Suprapubic skin (tissue), 4 donors: ENCODE measurements around the gene PDE3A. TPM values are rescaled to one million over a fixed set of nuclear protein-coding genes. Genes with fewer than 3 reads are reported as not detected.

Experiments used
- DNase-seq, 2 donors: peaks; one replicate each; pipeline ENCODE4 v3.0.0-alpha.2; 2019; ENCODE audit warnings: low spot score in 2 of 2
- H3K27ac ChIP-seq: fragments of 200-600 bp; sonication (generic); one replicate; pipeline ENCODE4 v1.5.1; 2019
- H3K27me3 ChIP-seq: fragments of 200-600 bp; sonication (generic); one replicate; pipeline ENCODE4 v1.5.1; 2019
- H3K36me3 ChIP-seq: fragments of 200-600 bp; sonication (generic); one replicate; pipeline ENCODE4 v1.5.1; 2019
- H3K4me1 ChIP-seq: fragments of 200-600 bp; sonication (generic); one replicate; pipeline ENCODE4 v1.5.1; 2019
- H3K4me3 ChIP-seq: fragments of 200-600 bp; sonication (generic); one replicate; pipeline ENCODE4 v1.5.1; 2019; ENCODE audit warnings: mild to moderate bottlenecking
- H3K9me3 ChIP-seq: fragments of 200-600 bp; sonication (generic); one replicate; pipeline ENCODE4 v1.5.1; 2019
- EP300 ChIP-seq: sonication (generic); formaldehyde crosslinking; IDR thresholded peaks from one replicate; pipeline ENCODE4 v1.6.1; 2017; ENCODE audit warnings: antibody characterized with exemption
- POLR2A ChIP-seq, 2 donors: fragments of 450-650 bp; IDR thresholded peaks; one replicate each; pipeline ENCODE4 v1.6.1; 2017; ENCODE audit warnings: antibody characterized with exemption in 2 of 2, mild to moderate bottlenecking in 2 of 2, moderate library complexity in 2 of 2
- POLR2AphosphoS5 ChIP-seq, 3 donors: sonication (generic); formaldehyde crosslinking; IDR thresholded peaks; one replicate each; pipeline ENCODE4 v1.6.1; 2017; ENCODE audit warnings: antibody characterized with exemption in 3 of 3
- WGBS: methylation state at CpG from one replicate; pipeline ENCODE4 v1.1.5; 2018; 5-methylcytosine and 5-hydroxymethylcytosine counted together
- total RNA-seq, 4 donors: library from RNA; depleted of rRNA; stranded (reverse); fragments of >200 nt; gene quantifications; one replicate each; pipeline ENCODE4 v1.1.0, GENCODE V29; 2016
- TF ChIP-seq, protein P1 (sequence below), 2 donors: fragments of 200-600 bp in 1 of 2; fragments of 450-650 bp in 1 of 2; sonication (generic) in 1 of 2; IDR thresholded peaks; one replicate each; pipeline ENCODE4 v1.5.1; 2016 to 2019; ENCODE audit warnings: antibody characterized with exemption in 2 of 2, mild to moderate bottlenecking in 1 of 2, moderate library complexity in 1 of 2

The PDE3A gene
- total RNA-seq, 4 donors from 2014 or later: 0.79 to 3.4 (median 1.4) TPM

GRCh38 chr12:20439626-20440025 lies 71.3 kb downstream of the PDE3A start:
- DNase-seq: no peak
- no peaks in the 10 kb centered on the region for H3K9me3 ChIP-seq
- TF ChIP-seq, protein P1, sequence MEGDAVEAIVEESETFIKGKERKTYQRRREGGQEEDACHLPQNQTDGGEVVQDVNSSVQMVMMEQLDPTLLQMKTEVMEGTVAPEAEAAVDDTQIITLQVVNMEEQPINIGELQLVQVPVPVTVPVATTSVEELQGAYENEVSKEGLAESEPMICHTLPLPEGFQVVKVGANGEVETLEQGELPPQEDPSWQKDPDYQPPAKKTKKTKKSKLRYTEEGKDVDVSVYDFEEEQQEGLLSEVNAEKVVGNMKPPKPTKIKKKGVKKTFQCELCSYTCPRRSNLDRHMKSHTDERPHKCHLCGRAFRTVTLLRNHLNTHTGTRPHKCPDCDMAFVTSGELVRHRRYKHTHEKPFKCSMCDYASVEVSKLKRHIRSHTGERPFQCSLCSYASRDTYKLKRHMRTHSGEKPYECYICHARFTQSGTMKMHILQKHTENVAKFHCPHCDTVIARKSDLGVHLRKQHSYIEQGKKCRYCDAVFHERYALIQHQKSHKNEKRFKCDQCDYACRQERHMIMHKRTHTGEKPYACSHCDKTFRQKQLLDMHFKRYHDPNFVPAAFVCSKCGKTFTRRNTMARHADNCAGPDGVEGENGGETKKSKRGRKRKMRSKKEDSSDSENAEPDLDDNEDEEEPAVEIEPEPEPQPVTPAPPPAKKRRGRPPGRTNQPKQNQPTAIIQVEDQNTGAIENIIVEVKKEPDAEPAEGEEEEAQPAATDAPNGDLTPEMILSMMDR (IDR thresholded peaks at IDR 0.05): no peak
- TF ChIP-seq POLR2A (IDR thresholded peaks at IDR 0.05) (no peak), EP300 (no peak), POLR2AphosphoS5 (IDR thresholded peaks at IDR 0.05) (no peak)
- H3K4me3 ChIP-seq: no peak overlapping the region
- H3K27me3 ChIP-seq: no peaks in the 10 kb centered on the region
- no peak overlapping the region for H3K27ac ChIP-seq
- peaks cover 4% of the 10 kb centered on the region for H3K4me1 ChIP-seq
- no peaks in the 10 kb centered on the region for H3K36me3 ChIP-seq
- WGBS: 66% methylated on average over 1 of the region's 1 CpG

DNA sequence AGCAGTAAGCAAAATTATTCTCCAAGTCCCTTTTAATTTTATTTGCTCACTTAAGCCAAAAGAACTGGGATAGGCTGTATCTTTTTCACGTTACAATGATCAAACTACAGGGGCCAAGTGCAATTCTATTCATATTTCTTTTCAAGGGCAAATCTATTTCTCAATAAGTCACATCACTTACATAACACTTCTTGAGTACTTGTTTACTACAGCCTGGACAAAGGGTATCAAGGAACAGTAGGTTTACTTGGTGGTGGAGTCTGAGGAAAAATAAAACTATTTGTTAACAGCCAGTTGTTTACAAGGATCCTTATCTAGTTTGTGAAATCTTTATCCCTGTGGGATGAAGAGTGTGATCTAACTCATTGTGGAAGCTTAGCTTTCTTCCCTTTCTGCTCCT lies 72.1 kb downstream of the PDE3A start:
- no peaks in the 10 kb centered on the region for H3K27me3 ChIP-seq
- no peaks in the 10 kb centered on the region for H3K9me3 ChIP-seq
- DNase-seq: no peak
- H3K27ac ChIP-seq: no peak overlapping the region
- TF ChIP-seq EP300 (no peak), POLR2A (IDR thresholded peaks at IDR 0.05) (no peak), POLR2AphosphoS5 (IDR thresholded peaks at IDR 0.05) (no peak)
- TF ChIP-seq, protein P1 (IDR thresholded peaks at IDR 0.05): no peak
- no peaks in the 10 kb centered on the region for H3K36me3 ChIP-seq
- 52% methylated on average over 1 of the region's 1 CpG for WGBS
- H3K4me1 ChIP-seq: peaks cover 4% of the 10 kb centered on the region
- H3K4me3 ChIP-seq: no peak overlapping the region

- no peaks in the 10 kb centered on the region for H3K9me3 ChIP-seq
- peaks cover 4% of the 10 kb centered on the region for H3K4me1 ChIP-seq
- no peak overlapping the region for H3K4me3 ChIP-seq
- TF ChIP-seq EP300: no peak
- H3K36me3 ChIP-seq: no peaks in the 10 kb centered on the region
- no peak overlapping the region for H3K27ac ChIP-seq
- DNase-seq: no peak
- no peaks in the 10 kb centered on the region for H3K27me3 ChIP-seq
- 71% methylated on average over 6 of the region's 6 CpGs for WGBS
These were observed 74.0 kb downstream of the PDE3A start for GRCh38 chr12:20442322-20442721.

GRCh38 chr12:20443255-20443654 lies 74.9 kb downstream of the PDE3A start:
- Histone ChIP-seq H3K9me3 (no peaks in the 10 kb centered on the region), H3K4me1 (peaks cover 4% of the 10 kb centered on the region), H3K27ac (no peak overlapping the region), H3K4me3 (no peak overlapping the region), H3K36me3 (no peaks in the 10 kb centered on the region), H3K27me3 (no peaks in the 10 kb centered on the region)
- WGBS: 80% methylated on average over 3 of the region's 3 CpGs
- TF ChIP-seq POLR2A (IDR thresholded peaks at IDR 0.05) (no peak), EP300 (no peak), POLR2AphosphoS5 (IDR thresholded peaks at IDR 0.05) (no peak)
- TF ChIP-seq, protein P1 (IDR thresholded peaks at IDR 0.05): no peak
- DNase-seq: no peak

- Histone ChIP-seq H3K9me3 (no peaks in the 10 kb centered on the region), H3K27me3 (no peaks in the 10 kb centered on the region), H3K36me3 (no peaks in the 10 kb centered on the region), H3K4me3 (no peak overlapping the region), H3K27ac (no peak overlapping the region), H3K4me1 (peaks cover 4% of the 10 kb centered on the region)
- no peak for DNase-seq
- 68% methylated on average over 2 of the region's 2 CpGs for WGBS
- TF ChIP-seq EP300 (no peak), POLR2A (IDR thresholded peaks at IDR 0.05) (no peak), POLR2AphosphoS5 (IDR thresholded peaks at IDR 0.05) (no peak)
- TF ChIP-seq, protein P1 (IDR thresholded peaks at IDR 0.05): no peak
These were observed 75.5 kb downstream of the PDE3A start for GRCh38 chr12:20443792-20444191.

DNA sequence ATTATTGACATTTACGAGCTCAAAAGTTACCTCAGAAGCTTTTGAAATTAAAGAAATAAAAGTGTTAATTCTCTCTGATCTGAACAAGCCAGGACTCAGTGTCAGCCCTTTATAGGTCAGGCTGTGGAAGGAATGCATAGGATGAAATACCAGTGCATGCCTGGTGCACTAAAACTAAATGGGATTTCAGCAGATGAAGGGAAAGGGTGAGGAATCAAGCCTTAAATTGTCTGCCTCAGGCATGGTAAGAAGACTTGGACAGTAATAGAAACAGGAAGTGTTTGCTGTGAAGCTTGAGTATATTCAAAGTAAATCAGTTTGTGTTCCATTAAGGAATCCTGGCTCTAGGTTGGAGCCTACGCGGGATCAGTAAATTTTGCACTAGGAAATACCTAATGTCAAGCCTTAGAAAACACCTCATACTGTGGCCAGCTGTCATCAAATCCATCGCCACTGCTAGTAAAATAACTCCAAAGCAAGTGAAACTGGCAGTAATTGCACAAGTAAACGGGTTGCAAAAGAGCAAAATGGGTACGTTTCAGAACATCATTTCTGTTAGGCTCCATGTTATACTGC lies 76.3 kb downstream of the PDE3A start:
- H3K9me3 ChIP-seq: no peaks in the 10 kb centered on the region
- no peak for DNase-seq
- 67% methylated on average over 6 of the region's 6 CpGs for WGBS
- TF ChIP-seq POLR2A (IDR thresholded peaks at IDR 0.05): no peak
- peaks cover 4% of the 10 kb centered on the region for H3K4me1 ChIP-seq
- no peak overlapping the region for H3K4me3 ChIP-seq
- no peaks in the 10 kb centered on the region for H3K36me3 ChIP-seq
- no peaks in the 10 kb centered on the region for H3K27me3 ChIP-seq
- H3K27ac ChIP-seq: no peak overlapping the region
